Panc1 (cell line): ENCODE results near the gene SEPTIN8.

ENCODE experiments used
- POLR2AphosphoS5 ChIP-seq: IDR thresholded peaks from 2 replicates; pipeline ENCODE4 v1.6.1; 2012; ENCODE audit warnings: mild to moderate bottlenecking, low read depth, low read length, moderate library complexity
- SIN3A ChIP-seq: IDR thresholded peaks from 2 replicates; pipeline ENCODE4 v1.6.1; 2012; ENCODE audit warnings: low read depth, mild to moderate bottlenecking, low read length, moderate library complexity, borderline replicate concordance; ENCODE audit not compliant: insufficient read depth
- TCF7L2 ChIP-seq: IDR thresholded peaks from 2 replicates; pipeline ENCODE4 v1.6.1; 2011; ENCODE audit warnings: mild to moderate bottlenecking, low read depth, low read length, inconsistent platforms
- TF ChIP-seq, protein P1 (sequence below): fragments of 450-650 bp; IDR thresholded peaks from 2 replicates; pipeline ENCODE4 v1.5.1; 2017; ENCODE audit warnings: mild to moderate bottlenecking
- TF ChIP-seq, protein P2 (sequence below), 2 experiments: IDR thresholded peaks; 2 replicates each; pipeline ENCODE4 v1.6.1; 2011 to 2012; ENCODE audit warnings: low read depth in 2 of 2, control low read depth in 1 of 2, low read length in 1 of 2, mild to moderate bottlenecking in 1 of 2, moderate library complexity in 1 of 2; ENCODE audit not compliant: insufficient read depth in 1 of 2

DNA sequence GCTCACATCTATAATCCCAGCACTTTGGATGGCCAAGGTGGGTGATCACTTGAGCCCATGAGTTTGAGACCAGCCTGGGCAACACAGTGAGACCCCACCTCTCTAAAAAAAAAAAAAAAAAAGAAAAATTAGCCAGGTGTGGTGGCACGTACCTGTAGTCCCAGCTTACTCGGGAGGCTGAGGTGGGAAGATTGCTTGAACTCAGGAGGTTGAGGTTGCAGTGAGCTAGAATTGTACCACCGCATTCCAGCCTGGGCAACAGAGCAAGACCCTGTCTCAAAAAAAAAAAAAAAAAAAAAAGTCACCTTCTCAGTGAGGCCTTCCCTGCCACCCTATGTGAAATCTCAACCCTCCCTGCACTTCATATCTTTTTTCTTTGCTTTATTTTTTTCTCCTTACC, 14.0 kb upstream of the SEPTIN8 start:
- no peak for TF ChIP-seq POLR2AphosphoS5
- TF ChIP-seq, protein P1, sequence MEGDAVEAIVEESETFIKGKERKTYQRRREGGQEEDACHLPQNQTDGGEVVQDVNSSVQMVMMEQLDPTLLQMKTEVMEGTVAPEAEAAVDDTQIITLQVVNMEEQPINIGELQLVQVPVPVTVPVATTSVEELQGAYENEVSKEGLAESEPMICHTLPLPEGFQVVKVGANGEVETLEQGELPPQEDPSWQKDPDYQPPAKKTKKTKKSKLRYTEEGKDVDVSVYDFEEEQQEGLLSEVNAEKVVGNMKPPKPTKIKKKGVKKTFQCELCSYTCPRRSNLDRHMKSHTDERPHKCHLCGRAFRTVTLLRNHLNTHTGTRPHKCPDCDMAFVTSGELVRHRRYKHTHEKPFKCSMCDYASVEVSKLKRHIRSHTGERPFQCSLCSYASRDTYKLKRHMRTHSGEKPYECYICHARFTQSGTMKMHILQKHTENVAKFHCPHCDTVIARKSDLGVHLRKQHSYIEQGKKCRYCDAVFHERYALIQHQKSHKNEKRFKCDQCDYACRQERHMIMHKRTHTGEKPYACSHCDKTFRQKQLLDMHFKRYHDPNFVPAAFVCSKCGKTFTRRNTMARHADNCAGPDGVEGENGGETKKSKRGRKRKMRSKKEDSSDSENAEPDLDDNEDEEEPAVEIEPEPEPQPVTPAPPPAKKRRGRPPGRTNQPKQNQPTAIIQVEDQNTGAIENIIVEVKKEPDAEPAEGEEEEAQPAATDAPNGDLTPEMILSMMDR: no peak
- no peak for TF ChIP-seq TCF7L2
- TF ChIP-seq, protein P2, sequence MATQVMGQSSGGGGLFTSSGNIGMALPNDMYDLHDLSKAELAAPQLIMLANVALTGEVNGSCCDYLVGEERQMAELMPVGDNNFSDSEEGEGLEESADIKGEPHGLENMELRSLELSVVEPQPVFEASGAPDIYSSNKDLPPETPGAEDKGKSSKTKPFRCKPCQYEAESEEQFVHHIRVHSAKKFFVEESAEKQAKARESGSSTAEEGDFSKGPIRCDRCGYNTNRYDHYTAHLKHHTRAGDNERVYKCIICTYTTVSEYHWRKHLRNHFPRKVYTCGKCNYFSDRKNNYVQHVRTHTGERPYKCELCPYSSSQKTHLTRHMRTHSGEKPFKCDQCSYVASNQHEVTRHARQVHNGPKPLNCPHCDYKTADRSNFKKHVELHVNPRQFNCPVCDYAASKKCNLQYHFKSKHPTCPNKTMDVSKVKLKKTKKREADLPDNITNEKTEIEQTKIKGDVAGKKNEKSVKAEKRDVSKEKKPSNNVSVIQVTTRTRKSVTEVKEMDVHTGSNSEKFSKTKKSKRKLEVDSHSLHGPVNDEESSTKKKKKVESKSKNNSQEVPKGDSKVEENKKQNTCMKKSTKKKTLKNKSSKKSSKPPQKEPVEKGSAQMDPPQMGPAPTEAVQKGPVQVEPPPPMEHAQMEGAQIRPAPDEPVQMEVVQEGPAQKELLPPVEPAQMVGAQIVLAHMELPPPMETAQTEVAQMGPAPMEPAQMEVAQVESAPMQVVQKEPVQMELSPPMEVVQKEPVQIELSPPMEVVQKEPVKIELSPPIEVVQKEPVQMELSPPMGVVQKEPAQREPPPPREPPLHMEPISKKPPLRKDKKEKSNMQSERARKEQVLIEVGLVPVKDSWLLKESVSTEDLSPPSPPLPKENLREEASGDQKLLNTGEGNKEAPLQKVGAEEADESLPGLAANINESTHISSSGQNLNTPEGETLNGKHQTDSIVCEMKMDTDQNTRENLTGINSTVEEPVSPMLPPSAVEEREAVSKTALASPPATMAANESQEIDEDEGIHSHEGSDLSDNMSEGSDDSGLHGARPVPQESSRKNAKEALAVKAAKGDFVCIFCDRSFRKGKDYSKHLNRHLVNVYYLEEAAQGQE (IDR thresholded peaks at IDR 0.05; ENCODE audit: insufficient read depth in 1 of 2, low read depth in 2 of 2, low read length in 1 of 2): no peak
- TF ChIP-seq SIN3A: no peak
